ENCODE measurements around the gene MOGAT1.

GRCh38 chr2:222649801-222650200 is 21.7 kb upstream of the MOGAT1 start:
- TF ChIP-seq CTCF (IDR thresholded peaks at IDR 0.05; ENCODE audit: insufficient read depth, low read depth, low read length) (no peak), EZH2 (IDR thresholded peaks at IDR 0.05; ENCODE audit: insufficient read depth, low read length) (no peak)
